SK-N-SH treated with all-trans-retinoic acid at 6 μM for 48 hours (cell line): ENCODE measurements around the gene ATRX.
"Not testable (repeated sequence)": the region's sequence is repeated elsewhere in the genome, so short reads cannot be mapped to it uniquely, and the experiment has no call there.

Source experiments
- BACH2 ChIP-seq: fragments of 250-450 bp; sonication (Bioruptor Pico); IDR thresholded peaks from 2 replicates; pipeline ENCODE4 v1.9.0; 2021; ENCODE audit warnings: mild to moderate bottlenecking, borderline replicate concordance
- CSDC2 ChIP-seq: fragments of 250-450 bp; sonication (Bioruptor Pico); IDR thresholded peaks from 2 replicates; pipeline ENCODE4 v1.5.0; 2020; ENCODE audit warnings: mild to moderate bottlenecking, moderate library complexity
- CSRNP3 ChIP-seq: fragments of 250-450 bp; sonication (Bioruptor Pico); IDR thresholded peaks from 2 replicates; pipeline ENCODE4 v1.5.1; 2021; ENCODE audit warnings: mild to moderate bottlenecking, moderate library complexity
- ESRRG ChIP-seq: fragments of 250-450 bp; sonication (Bioruptor Pico); IDR thresholded peaks from 2 replicates; pipeline ENCODE4 v1.6.1; 2021; ENCODE audit warnings: mild to moderate bottlenecking
- GLIS3 ChIP-seq: fragments of 250-450 bp; sonication (Bioruptor Pico); IDR thresholded peaks from 2 replicates; pipeline ENCODE4 v1.5.0; 2020; ENCODE audit warnings: mild to moderate bottlenecking, moderate library complexity
- OSR1 ChIP-seq: fragments of 250-450 bp; sonication (Bioruptor Pico); IDR thresholded peaks from 2 replicates; pipeline ENCODE4 v1.8.0; 2022; ENCODE audit warnings: moderate library complexity, mild to moderate bottlenecking, inconsistent platforms
- PPARA ChIP-seq: fragments of 250-450 bp; sonication (Bioruptor Pico); IDR thresholded peaks from 2 replicates; pipeline ENCODE4 v1.5.0; 2020; ENCODE audit warnings: mild to moderate bottlenecking, borderline replicate concordance
- TCF4 ChIP-seq: fragments of 250-450 bp; sonication (Bioruptor Pico); IDR thresholded peaks from 2 replicates; pipeline ENCODE4 v1.8.0; 2021; ENCODE audit warnings: mild to moderate bottlenecking, moderate library complexity, borderline replicate concordance
- TOX ChIP-seq: fragments of 250-450 bp; sonication (Bioruptor Pico); IDR thresholded peaks from 2 replicates; pipeline ENCODE4 v1.8.0; 2021; ENCODE audit warnings: mild to moderate bottlenecking, moderate library complexity, borderline replicate concordance
- ZFP3 ChIP-seq: fragments of 250-450 bp; sonication (Bioruptor Pico); IDR thresholded peaks from 2 replicates; pipeline ENCODE4 v1.5.0; 2020; ENCODE audit warnings: mild to moderate bottlenecking, moderate library complexity
- ZFP30 ChIP-seq: fragments of 450-650 bp; formaldehyde crosslinking; IDR thresholded peaks from 2 replicates; pipeline ENCODE4 v1.5.0; 2022; ENCODE audit warnings: mild to moderate bottlenecking, moderate library complexity
- TF ChIP-seq, protein P1 (sequence below): fragments of 250-450 bp; sonication (Bioruptor Pico); IDR thresholded peaks from 2 replicates; pipeline ENCODE4 v1.8.0; 2021; ENCODE audit warnings: low read depth, mild to moderate bottlenecking, moderate library complexity, borderline replicate concordance
- TF ChIP-seq, protein P2 (sequence below): fragments of 250-450 bp; sonication (Bioruptor Pico); IDR thresholded peaks from 2 replicates; pipeline ENCODE4 v1.8.0; 2020; ENCODE audit warnings: mild to moderate bottlenecking, moderate library complexity, borderline replicate concordance

DNA sequence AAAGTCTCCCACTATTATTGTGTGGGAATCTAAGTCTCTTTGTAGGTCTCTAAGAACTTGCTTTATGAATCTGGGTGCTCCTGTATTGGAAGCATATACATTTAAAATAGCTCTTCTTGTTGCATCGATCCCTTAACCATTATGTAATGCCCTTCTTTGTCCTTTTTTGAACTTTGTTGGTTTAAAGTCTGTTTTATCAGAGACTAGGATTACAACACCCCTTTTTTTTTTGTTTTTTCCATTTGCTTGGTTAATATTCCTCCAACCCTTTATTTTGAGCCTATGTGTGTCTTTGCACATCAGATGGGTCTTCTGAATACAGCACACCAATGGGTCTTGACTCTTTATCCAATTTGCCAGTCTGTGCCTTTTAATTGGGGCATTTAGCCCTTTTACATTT is 32.1 kb downstream of the ATRX start:
- not testable (repeated sequence) for TF ChIP-seq ZFP30 (CRISPR knock-in tag); TCF4 (CRISPR knock-in tag); ZFP3 (CRISPR knock-in tag); ESRRG (CRISPR knock-in tag); CSDC2 (CRISPR knock-in tag); TOX (CRISPR knock-in tag); PPARA (CRISPR knock-in tag); OSR1 (CRISPR knock-in tag); GLIS3; CSRNP3; BACH2
- TF ChIP-seq, protein P1, sequence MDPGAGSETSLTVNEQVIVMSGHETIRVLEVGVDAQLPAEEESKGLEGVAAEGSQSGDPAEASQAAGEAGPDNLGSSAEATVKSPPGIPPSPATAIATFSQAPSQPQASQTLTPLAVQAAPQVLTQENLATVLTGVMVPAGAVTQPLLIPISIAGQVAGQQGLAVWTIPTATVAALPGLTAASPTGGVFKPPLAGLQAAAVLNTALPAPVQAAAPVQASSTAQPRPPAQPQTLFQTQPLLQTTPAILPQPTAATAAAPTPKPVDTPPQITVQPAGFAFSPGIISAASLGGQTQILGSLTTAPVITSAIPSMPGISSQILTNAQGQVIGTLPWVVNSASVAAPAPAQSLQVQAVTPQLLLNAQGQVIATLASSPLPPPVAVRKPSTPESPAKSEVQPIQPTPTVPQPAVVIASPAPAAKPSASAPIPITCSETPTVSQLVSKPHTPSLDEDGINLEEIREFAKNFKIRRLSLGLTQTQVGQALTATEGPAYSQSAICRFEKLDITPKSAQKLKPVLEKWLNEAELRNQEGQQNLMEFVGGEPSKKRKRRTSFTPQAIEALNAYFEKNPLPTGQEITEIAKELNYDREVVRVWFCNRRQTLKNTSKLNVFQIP (CRISPR knock-in tag) = not testable (repeated sequence)
- TF ChIP-seq, protein P2, sequence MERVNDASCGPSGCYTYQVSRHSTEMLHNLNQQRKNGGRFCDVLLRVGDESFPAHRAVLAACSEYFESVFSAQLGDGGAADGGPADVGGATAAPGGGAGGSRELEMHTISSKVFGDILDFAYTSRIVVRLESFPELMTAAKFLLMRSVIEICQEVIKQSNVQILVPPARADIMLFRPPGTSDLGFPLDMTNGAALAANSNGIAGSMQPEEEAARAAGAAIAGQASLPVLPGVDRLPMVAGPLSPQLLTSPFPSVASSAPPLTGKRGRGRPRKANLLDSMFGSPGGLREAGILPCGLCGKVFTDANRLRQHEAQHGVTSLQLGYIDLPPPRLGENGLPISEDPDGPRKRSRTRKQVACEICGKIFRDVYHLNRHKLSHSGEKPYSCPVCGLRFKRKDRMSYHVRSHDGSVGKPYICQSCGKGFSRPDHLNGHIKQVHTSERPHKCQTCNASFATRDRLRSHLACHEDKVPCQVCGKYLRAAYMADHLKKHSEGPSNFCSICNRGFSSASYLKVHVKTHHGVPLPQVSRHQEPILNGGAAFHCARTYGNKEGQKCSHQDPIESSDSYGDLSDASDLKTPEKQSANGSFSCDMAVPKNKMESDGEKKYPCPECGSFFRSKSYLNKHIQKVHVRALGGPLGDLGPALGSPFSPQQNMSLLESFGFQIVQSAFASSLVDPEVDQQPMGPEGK = not testable (repeated sequence)
